ENCODE measurements around the gene IRF2BP2. TPM values are rescaled to one million over a fixed set of nuclear protein-coding genes. Genes with fewer than 3 reads are reported as not detected.

IRF2BP2 gene
- total and polyA plus RNA-seq, 2 of the 13 experiments (the other 11 are each of a cell fraction or from before 2014, with no cell fraction given): 140 to 147 TPM

DNA sequence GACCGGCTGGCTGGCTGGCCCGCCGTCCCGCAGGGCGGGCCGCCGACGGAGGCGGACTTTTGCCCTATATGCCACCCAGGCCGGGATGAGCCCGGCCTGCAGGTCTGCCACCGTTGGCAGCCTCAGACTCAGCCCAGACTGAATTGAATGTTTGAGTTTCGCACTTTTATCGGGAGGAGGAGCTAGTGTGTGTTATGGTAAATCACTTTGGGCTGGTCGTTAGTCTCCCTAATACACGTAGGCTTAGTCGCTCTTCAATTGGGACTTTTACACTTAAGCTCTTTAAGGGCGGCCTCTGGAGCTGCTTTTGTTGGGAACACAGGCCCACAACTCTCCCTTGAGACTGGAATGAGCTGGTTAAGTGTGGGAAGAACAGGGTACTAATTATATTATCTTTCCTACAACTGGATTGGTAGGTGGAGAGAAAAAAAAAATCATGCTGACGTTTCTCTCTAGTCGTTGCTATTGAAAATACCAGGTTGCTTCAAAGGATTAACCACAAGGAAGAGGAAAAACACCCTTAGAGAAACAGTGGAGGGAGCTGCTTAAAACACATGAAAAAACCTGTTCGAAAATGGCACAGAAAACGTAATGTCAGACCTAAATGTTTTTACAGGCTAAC lies 1.4 kb upstream of the IRF2BP2 start (continued):
- TF ChIP-seq, protein P1, sequence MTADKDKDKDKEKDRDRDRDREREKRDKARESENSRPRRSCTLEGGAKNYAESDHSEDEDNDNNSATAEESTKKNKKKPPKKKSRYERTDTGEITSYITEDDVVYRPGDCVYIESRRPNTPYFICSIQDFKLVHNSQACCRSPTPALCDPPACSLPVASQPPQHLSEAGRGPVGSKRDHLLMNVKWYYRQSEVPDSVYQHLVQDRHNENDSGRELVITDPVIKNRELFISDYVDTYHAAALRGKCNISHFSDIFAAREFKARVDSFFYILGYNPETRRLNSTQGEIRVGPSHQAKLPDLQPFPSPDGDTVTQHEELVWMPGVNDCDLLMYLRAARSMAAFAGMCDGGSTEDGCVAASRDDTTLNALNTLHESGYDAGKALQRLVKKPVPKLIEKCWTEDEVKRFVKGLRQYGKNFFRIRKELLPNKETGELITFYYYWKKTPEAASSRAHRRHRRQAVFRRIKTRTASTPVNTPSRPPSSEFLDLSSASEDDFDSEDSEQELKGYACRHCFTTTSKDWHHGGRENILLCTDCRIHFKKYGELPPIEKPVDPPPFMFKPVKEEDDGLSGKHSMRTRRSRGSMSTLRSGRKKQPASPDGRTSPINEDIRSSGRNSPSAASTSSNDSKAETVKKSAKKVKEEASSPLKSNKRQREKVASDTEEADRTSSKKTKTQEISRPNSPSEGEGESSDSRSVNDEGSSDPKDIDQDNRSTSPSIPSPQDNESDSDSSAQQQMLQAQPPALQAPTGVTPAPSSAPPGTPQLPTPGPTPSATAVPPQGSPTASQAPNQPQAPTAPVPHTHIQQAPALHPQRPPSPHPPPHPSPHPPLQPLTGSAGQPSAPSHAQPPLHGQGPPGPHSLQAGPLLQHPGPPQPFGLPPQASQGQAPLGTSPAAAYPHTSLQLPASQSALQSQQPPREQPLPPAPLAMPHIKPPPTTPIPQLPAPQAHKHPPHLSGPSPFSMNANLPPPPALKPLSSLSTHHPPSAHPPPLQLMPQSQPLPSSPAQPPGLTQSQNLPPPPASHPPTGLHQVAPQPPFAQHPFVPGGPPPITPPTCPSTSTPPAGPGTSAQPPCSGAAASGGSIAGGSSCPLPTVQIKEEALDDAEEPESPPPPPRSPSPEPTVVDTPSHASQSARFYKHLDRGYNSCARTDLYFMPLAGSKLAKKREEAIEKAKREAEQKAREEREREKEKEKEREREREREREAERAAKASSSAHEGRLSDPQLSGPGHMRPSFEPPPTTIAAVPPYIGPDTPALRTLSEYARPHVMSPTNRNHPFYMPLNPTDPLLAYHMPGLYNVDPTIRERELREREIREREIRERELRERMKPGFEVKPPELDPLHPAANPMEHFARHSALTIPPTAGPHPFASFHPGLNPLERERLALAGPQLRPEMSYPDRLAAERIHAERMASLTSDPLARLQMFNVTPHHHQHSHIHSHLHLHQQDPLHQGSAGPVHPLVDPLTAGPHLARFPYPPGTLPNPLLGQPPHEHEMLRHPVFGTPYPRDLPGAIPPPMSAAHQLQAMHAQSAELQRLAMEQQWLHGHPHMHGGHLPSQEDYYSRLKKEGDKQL (CRISPR knock-in tag; IDR thresholded peaks at IDR 0.05; ENCODE audit: low read depth): no peak; the same call in 1 of the 2 replicates
- TF ChIP-seq ZNF33B (CRISPR knock-in tag; IDR thresholded peaks at IDR 0.05) (no peak), ZNF432 (CRISPR knock-in tag; IDR thresholded peaks at IDR 0.05; ENCODE audit: borderline replicate concordance) (no peak), PCBP2 (optimal IDR thresholded peaks at IDR 0.05; ENCODE audit: low read depth, low read length, poor library complexity, severe bottlenecking) (no peak), ZBTB3 (CRISPR knock-in tag; IDR thresholded peaks at IDR 0.05; ENCODE audit: borderline replicate concordance, low read depth) (no peak), ZNF781 (CRISPR knock-in tag; IDR thresholded peaks at IDR 0.05; ENCODE audit: borderline replicate concordance, not compliant biosample characterization) (no peak), KLF13 (CRISPR knock-in tag; IDR thresholded peaks at IDR 0.05) (no peak), ZFY (CRISPR knock-in tag; IDR thresholded peaks at IDR 0.05) (peak; percentile 59), FLYWCH1 (CRISPR knock-in tag; IDR thresholded peaks at IDR 0.05) (no peak), FOXA3 (CRISPR knock-in tag; IDR thresholded peaks at IDR 0.05) (no peak; the same call in 1 of the 2 replicates), GPN1 (CRISPR knock-in tag; IDR thresholded peaks at IDR 0.05; ENCODE audit: borderline replicate concordance) (no peak), PPARG (CRISPR knock-in tag; conservative IDR thresholded peaks at IDR 0.05) (peak; percentile 64), MAFG (CRISPR knock-in tag; IDR thresholded peaks at IDR 0.05) (no peak), POLR2AphosphoS2 (IDR thresholded peaks at IDR 0.05; ENCODE audit: low read depth, low read length) (no peak), CCAR2 (optimal IDR thresholded peaks at IDR 0.05; ENCODE audit: low read depth, low read length) (no peak), YY1 (IDR thresholded peaks at IDR 0.05; ENCODE audit: insufficient read depth, insufficient replicate concordance, low read depth, low read length) (no peak), ZNF747 (CRISPR knock-in tag; IDR thresholded peaks at IDR 0.05; ENCODE audit: borderline replicate concordance) (no peak)
- TF ChIP-seq, protein P2, sequence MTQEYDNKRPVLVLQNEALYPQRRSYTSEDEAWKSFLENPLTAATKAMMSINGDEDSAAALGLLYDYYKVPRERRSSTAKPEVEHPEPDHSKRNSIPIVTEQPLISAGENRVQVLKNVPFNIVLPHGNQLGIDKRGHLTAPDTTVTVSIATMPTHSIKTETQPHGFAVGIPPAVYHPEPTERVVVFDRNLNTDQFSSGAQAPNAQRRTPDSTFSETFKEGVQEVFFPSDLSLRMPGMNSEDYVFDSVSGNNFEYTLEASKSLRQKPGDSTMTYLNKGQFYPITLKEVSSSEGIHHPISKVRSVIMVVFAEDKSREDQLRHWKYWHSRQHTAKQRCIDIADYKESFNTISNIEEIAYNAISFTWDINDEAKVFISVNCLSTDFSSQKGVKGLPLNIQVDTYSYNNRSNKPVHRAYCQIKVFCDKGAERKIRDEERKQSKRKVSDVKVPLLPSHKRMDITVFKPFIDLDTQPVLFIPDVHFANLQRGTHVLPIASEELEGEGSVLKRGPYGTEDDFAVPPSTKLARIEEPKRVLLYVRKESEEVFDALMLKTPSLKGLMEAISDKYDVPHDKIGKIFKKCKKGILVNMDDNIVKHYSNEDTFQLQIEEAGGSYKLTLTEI (CRISPR knock-in tag; conservative IDR thresholded peaks at IDR 0.05): no peak
- TF ChIP-seq, protein P3, sequence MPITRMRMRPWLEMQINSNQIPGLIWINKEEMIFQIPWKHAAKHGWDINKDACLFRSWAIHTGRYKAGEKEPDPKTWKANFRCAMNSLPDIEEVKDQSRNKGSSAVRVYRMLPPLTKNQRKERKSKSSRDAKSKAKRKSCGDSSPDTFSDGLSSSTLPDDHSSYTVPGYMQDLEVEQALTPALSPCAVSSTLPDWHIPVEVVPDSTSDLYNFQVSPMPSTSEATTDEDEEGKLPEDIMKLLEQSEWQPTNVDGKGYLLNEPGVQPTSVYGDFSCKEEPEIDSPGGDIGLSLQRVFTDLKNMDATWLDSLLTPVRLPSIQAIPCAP (CRISPR knock-in tag; IDR thresholded peaks at IDR 0.05; ENCODE audit: low read depth): no peak
- TF ChIP-seq, protein P4, sequence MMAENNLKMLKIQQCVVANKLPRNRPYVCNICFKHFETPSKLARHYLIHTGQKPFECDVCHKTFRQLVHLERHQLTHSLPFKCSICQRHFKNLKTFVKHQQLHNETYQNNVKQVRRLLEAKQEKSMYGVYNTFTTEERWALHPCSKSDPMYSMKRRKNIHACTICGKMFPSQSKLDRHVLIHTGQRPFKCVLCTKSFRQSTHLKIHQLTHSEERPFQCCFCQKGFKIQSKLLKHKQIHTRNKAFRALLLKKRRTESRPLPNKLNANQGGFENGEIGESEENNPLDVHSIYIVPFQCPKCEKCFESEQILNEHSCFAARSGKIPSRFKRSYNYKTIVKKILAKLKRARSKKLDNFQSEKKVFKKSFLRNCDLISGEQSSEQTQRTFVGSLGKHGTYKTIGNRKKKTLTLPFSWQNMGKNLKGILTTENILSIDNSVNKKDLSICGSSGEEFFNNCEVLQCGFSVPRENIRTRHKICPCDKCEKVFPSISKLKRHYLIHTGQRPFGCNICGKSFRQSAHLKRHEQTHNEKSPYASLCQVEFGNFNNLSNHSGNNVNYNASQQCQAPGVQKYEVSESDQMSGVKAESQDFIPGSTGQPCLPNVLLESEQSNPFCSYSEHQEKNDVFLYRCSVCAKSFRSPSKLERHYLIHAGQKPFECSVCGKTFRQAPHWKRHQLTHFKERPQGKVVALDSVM (CRISPR knock-in tag; IDR thresholded peaks at IDR 0.05): no peak

Measured in HepG2 (cell line).